Panc1 (cell line): Measurements from ENCODE around the gene ANKRD29. TPM values are rescaled to one million over a fixed set of nuclear protein-coding genes. Genes with fewer than 3 reads are reported as not detected.

Experiments used
- ATAC-seq: fragments of 200-7000 bp; cut with Tn5 transposase; 2 replicates; pipeline ENCODE4 v1.9.1; 2020; ENCODE audit warnings: mild to moderate bottlenecking, moderate library complexity
- BruUV-seq: library from RNA; stranded (reverse); fragments of 400-500 nt; replicated peaks from 2 replicates; lab custom pipeline; 2021; lab: Mats Ljungman, UMichigan
- CTCF ChIA-PET: fragments of 300-600 bp; sonication (Branson Sonifier 250); formaldehyde crosslinking; loops from one replicate; lab custom pipeline; 2022; ENCODE audit warnings: antibody characterized with exemption; lab: Charles Lee
- POLR2A ChIA-PET: fragments of 300-600 bp; sonication (Branson Sonifier 250); formaldehyde crosslinking; loops from one replicate; lab custom pipeline; 2022; ENCODE audit warnings: antibody characterized with exemption; lab: Charles Lee
- DNase-seq: peaks from one replicate; pipeline ENCODE4 v3.0.0-alpha.2; 2010; ENCODE audit warnings: low read depth, low spot score
- H3K27ac ChIP-seq: 2 replicates; pipeline ENCODE4 v1.5.1; 2011; ENCODE audit warnings: mild to moderate bottlenecking, low read length, inconsistent platforms
- H3K27me3 ChIP-seq: fragments of 200-500 bp; sonication (Bioruptor generic); 2 replicates; pipeline ENCODE4 v1.6.0; 2014; ENCODE audit warnings: low read length, inconsistent platforms; ENCODE audit not compliant: control insufficient read depth, insufficient read depth
- H3K36me3 ChIP-seq: fragments of 200-500 bp; sonication (Bioruptor generic); 2 replicates; pipeline ENCODE4 v1.5.1; 2014; ENCODE audit warnings: inconsistent platforms, mild to moderate bottlenecking, low read length, moderate library complexity; ENCODE audit not compliant: control insufficient read depth, insufficient read depth
- H3K4me1 ChIP-seq: 2 replicates; pipeline ENCODE4 v1.5.1; 2011; ENCODE audit warnings: inconsistent platforms, mild to moderate bottlenecking, low read length, moderate library complexity; ENCODE audit not compliant: control insufficient read depth, insufficient read depth
- H3K4me3 ChIP-seq, 2 experiments: 2 replicates each; pipeline ENCODE4 v1.5.1; 2011 to 2012; ENCODE audit warnings: low read depth in 2 of 2, low read length in 2 of 2, mild to moderate bottlenecking in 2 of 2, inconsistent platforms in 1 of 2, moderate library complexity in 1 of 2
- H3K9me3 ChIP-seq: fragments of 200-500 bp; sonication (Bioruptor generic); 2 replicates; pipeline ENCODE4 v1.5.1; 2014; ENCODE audit warnings: low read depth, mild to moderate bottlenecking, inconsistent platforms, low read length, moderate library complexity; ENCODE audit not compliant: control insufficient read depth, insufficient read depth
- CTCF ChIP-seq: fragments of 450-650 bp; IDR thresholded peaks from 2 replicates; pipeline ENCODE4 v1.5.1; 2017; ENCODE audit warnings: mild to moderate bottlenecking
- POLR2AphosphoS5 ChIP-seq: IDR thresholded peaks from 2 replicates; pipeline ENCODE4 v1.6.1; 2012; ENCODE audit warnings: mild to moderate bottlenecking, low read depth, low read length, moderate library complexity
- REST ChIP-seq, 2 experiments: IDR thresholded peaks; 2 replicates each; pipeline ENCODE4 v1.6.1; 2011 to 2012; ENCODE audit warnings: low read depth in 2 of 2, control low read depth in 1 of 2, low read length in 1 of 2, mild to moderate bottlenecking in 1 of 2, moderate library complexity in 1 of 2; ENCODE audit not compliant: insufficient read depth in 1 of 2
- SIN3A ChIP-seq: IDR thresholded peaks from 2 replicates; pipeline ENCODE4 v1.6.1; 2012; ENCODE audit warnings: low read depth, mild to moderate bottlenecking, low read length, moderate library complexity, borderline replicate concordance; ENCODE audit not compliant: insufficient read depth
- TCF7L2 ChIP-seq: IDR thresholded peaks from 2 replicates; pipeline ENCODE4 v1.6.1; 2011; ENCODE audit warnings: mild to moderate bottlenecking, low read depth, low read length, inconsistent platforms
- in situ Hi-C: cut with HindIII; loops from 2 replicates; pipeline ENCODE4 v1.10.0; 2016; ENCODE audit warnings: low sequenced_read_pairs, low pct_unique_long_range_greater_than_20kb
- intact Hi-C: fragments of 100-400 bp; cut with micrococcal nuclease; formaldehyde crosslinking; loops from one replicate; pipeline ENCODE4 v1.10.0; 2022; ENCODE audit not compliant: unreplicated experiment
- total RNA-seq: library from RNA; stranded (reverse); gene quantifications from one replicate; pipeline ENCODE4 v1.2.1, GENCODE V29; 2021; ENCODE audit not compliant: unreplicated experiment

Gene ANKRD29
- total RNA-seq, 1 experiment from 2014 or later: 0.67 TPM

- ATAC-seq: no peak
- in situ Hi-C loops: no loop called here
- DNase-seq: no peak
- intact Hi-C loops: no loop called here
- BruUV-seq: no TSS peak
- TF ChIP-seq CTCF (no peak), TCF7L2 (no peak), SIN3A (no peak), POLR2AphosphoS5 (no peak), REST (IDR thresholded peaks at IDR 0.05; ENCODE audit: insufficient read depth in 1 of 2, low read depth in 2 of 2, low read length in 1 of 2) (no peak)
- Histone ChIP-seq H3K27me3 (no peaks in the 10 kb centered on the region), H3K27ac (no peak overlapping the region), H3K9me3 (no peaks in the 10 kb centered on the region), H3K4me1 (no peaks in the 10 kb centered on the region), H3K4me3 (no peak overlapping the region), H3K36me3 (peaks cover 28% of the 10 kb centered on the region)
- ChIA-PET POLR2A (no interaction called here), CTCF (no interaction called here)
Measured at GRCh38 chr18:23572570-23572969, 90.1 kb downstream of the ANKRD29 start.

- H3K27ac ChIP-seq: no peak overlapping the region
- intact Hi-C loops: no loop called here
- no peak overlapping the region for H3K4me3 ChIP-seq
- no peak for ATAC-seq
- ChIA-PET POLR2A (no interaction called here), CTCF (no interaction called here)
- TF ChIP-seq REST (IDR thresholded peaks at IDR 0.05; ENCODE audit: insufficient read depth in 1 of 2, low read depth in 2 of 2, low read length in 1 of 2) (no peak), TCF7L2 (no peak), SIN3A (no peak), CTCF (no peak), POLR2AphosphoS5 (no peak)
- in situ Hi-C loops: no loop called here
- H3K27me3 ChIP-seq: no peaks in the 10 kb centered on the region
- H3K36me3 ChIP-seq: peaks cover 31% of the 10 kb centered on the region
- H3K9me3 ChIP-seq: no peaks in the 10 kb centered on the region
- DNase-seq: no peak
- H3K4me1 ChIP-seq: no peaks in the 10 kb centered on the region
- BruUV-seq: no TSS peak
Measured at GRCh38 chr18:23572012-23572411, 90.7 kb downstream of the ANKRD29 start.
